LNCAP (cell line): ENCODE data around the gene INAFM1.

Source experiments
- CTCF ChIP-seq: fragments of 450-650 bp; IDR thresholded peaks from 2 replicates; pipeline ENCODE4 v1.5.1; 2017; ENCODE audit warnings: mild to moderate bottlenecking

INAFM1 gene

GRCh38 chr19:47271949-47272348 is 2.7 kb upstream of the INAFM1 start:
- TF ChIP-seq CTCF = no peak

GRCh38 chr19:47272448-47273312 is 2.0 kb upstream of the INAFM1 start:
- no peak for TF ChIP-seq CTCF

- no peak for TF ChIP-seq CTCF
Observed at GRCh38 chr19:47273313-47274070, 1.2 kb upstream of the INAFM1 start.

GRCh38 chr19:47274891-47275761 is 441 bp downstream of the INAFM1 start:
- no peak for TF ChIP-seq CTCF

GRCh38 chr19:47275791-47276461 is 1.2 kb downstream of the INAFM1 start:
- no peak for TF ChIP-seq CTCF

- 0 out of 2 replicates have a peak, but pooled peaks have one; percentile 16 for TF ChIP-seq CTCF
Observed at GRCh38 chr19:47280183-47280797, 5.6 kb downstream of the INAFM1 start.
